HG03575 (cell line): ENCODE measurements around the gene ASAH2.
"Not testable (repeated sequence)": the region's sequence is repeated elsewhere in the genome, so short reads cannot be mapped to it uniquely, and the experiment has no call there.

Experiments
- ATAC-seq: cut with Tn5 transposase; IDR thresholded peaks from one replicate; pipeline ENCODE4 v1.9.1; 2021; ENCODE audit not compliant: unreplicated experiment, insufficient number of reproducible peaks, low FRiP score; ENCODE audit errors: extremely low read depth

ASAH2 gene

GRCh38 chr10:50251394-50251793, at the start of gene ASAH2:
Gene ASAH2, minus strand, starts transcription at chr10:50251516. Its CDS starts 2,906 bp downstream, at chr10:50248610.
- ATAC-seq, result no peak

- no peak for ATAC-seq
Observed at GRCh38 chr10:50299948-50300669, 48.8 kb upstream of the ASAH2 start.

- ATAC-seq, result no peak
Observed at GRCh38 chr10:50295367-50295766, 44.1 kb upstream of the ASAH2 start.

GRCh38 chr10:50294582-50294981, 43.3 kb upstream of the ASAH2 start:
- ATAC-seq, result no peak

GRCh38 chr10:50293513-50294313, 42.4 kb upstream of the ASAH2 start:
- ATAC-seq, result no peak

GRCh38 chr10:50291261-50291850, 40.0 kb upstream of the ASAH2 start:
- no peak for ATAC-seq

- ATAC-seq, result no peak
Observed at GRCh38 chr10:50289196-50289595, 37.9 kb upstream of the ASAH2 start.

- ATAC-seq, result no peak
Observed at GRCh38 chr10:50286996-50287803, 35.9 kb upstream of the ASAH2 start.

GRCh38 chr10:50286517-50286916, 35.2 kb upstream of the ASAH2 start:
- no peak for ATAC-seq

- no peak for ATAC-seq
Observed at GRCh38 chr10:50281967-50282522, 30.7 kb upstream of the ASAH2 start.

- no peak for ATAC-seq
Observed at GRCh38 chr10:50281210-50281966, 30.1 kb upstream of the ASAH2 start.

- ATAC-seq, result no peak
Observed at GRCh38 chr10:50280049-50280841, 28.9 kb upstream of the ASAH2 start.

- ATAC-seq, result no peak
Observed at GRCh38 chr10:50279489-50279888, 28.2 kb upstream of the ASAH2 start.

- ATAC-seq, result no peak
Observed at GRCh38 chr10:50275650-50276235, 24.4 kb upstream of the ASAH2 start.

- ATAC-seq, result no peak
Observed at GRCh38 chr10:50272531-50272930, 21.2 kb upstream of the ASAH2 start.

- ATAC-seq, result no peak
Observed at GRCh38 chr10:50271564-50272250, 20.4 kb upstream of the ASAH2 start.

GRCh38 chr10:50267877-50268276, 16.6 kb upstream of the ASAH2 start:
- not testable (repeated sequence) for ATAC-seq
